HG03103 (cell line): ENCODE measurements around the gene PLEKHG5.

Experiments
- ATAC-seq: cut with Tn5 transposase; IDR thresholded peaks from one replicate; pipeline ENCODE4 v1.9.1; 2021; ENCODE audit warnings: low read depth; ENCODE audit not compliant: unreplicated experiment

The PLEKHG5 gene, protein sequence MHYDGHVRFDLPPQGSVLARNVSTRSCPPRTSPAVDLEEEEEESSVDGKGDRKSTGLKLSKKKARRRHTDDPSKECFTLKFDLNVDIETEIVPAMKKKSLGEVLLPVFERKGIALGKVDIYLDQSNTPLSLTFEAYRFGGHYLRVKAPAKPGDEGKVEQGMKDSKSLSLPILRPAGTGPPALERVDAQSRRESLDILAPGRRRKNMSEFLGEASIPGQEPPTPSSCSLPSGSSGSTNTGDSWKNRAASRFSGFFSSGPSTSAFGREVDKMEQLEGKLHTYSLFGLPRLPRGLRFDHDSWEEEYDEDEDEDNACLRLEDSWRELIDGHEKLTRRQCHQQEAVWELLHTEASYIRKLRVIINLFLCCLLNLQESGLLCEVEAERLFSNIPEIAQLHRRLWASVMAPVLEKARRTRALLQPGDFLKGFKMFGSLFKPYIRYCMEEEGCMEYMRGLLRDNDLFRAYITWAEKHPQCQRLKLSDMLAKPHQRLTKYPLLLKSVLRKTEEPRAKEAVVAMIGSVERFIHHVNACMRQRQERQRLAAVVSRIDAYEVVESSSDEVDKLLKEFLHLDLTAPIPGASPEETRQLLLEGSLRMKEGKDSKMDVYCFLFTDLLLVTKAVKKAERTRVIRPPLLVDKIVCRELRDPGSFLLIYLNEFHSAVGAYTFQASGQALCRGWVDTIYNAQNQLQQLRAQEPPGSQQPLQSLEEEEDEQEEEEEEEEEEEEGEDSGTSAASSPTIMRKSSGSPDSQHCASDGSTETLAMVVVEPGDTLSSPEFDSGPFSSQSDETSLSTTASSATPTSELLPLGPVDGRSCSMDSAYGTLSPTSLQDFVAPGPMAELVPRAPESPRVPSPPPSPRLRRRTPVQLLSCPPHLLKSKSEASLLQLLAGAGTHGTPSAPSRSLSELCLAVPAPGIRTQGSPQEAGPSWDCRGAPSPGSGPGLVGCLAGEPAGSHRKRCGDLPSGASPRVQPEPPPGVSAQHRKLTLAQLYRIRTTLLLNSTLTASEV

DNA sequence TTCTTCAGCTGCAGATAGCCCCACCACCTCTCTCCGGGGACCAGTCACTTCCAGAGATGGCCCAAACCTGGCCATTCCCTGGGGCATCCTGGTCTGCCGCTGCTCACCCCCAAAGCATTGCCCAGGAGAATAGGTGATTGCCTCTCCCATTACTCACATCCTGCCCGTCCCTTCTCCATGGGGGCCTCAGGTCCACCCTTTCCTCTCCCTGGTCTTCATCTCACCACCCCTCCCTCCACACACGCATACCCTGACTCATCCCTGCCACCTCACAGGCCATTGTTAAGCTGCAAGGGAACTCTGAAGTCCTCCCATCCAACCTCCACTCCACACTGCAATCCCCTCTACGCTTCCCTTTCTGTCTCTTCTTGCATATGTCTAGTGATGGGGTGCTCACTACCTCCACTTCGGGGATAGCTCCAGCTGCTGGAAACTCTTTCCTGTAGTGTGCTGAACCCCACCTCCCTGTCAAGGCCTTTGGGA lies at the start of gene PLEKHG5:
Gene PLEKHG5, minus strand, starts transcription at position 188 of the 483 bp plus-strand sequence. CDS start 14,096 bp downstream, outside the sequence.
- no peak for ATAC-seq

DNA sequence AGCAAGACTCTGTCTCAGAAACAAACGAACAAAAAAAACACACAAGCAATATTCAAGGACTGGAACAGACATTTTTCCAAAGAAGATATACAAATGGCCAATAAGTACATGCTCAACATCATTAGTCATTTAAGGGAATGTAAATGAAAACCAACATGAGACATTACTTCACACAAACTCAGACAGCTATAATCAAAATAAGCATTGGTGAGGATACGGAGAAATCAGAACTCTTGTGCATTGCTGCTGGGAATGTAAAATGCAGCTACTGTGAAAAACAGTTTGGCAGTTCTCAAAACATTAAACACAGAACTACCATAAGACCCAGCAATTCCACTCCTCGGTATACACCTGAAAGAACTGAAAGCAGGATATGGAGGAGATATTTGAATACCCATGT lies 47.5 kb upstream of the PLEKHG5 start:
- ATAC-seq: no peak

- no peak for ATAC-seq
Measured at GRCh38 chr1:6536291-6536690, 44.8 kb upstream of the PLEKHG5 start.

DNA sequence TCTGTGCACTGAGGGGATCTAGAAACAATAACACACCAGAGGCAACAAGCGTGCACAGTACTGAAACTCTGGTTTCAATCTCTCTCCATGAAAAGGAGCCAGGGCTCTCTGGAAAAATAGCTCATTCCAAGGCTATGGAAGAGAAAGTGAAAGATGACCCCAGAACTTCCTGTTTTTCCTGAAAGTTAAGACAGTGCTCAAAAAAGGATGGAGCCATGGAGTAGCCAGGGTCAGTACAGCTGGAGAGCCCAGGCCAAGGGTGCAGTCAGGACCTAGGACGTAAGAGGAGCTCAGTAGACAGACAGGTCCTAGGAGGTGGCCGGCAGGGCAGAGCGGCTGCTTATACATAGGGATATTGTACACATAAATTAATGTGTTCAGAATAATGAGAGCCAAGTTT lies 43.7 kb upstream of the PLEKHG5 start:
- ATAC-seq: no peak

DNA sequence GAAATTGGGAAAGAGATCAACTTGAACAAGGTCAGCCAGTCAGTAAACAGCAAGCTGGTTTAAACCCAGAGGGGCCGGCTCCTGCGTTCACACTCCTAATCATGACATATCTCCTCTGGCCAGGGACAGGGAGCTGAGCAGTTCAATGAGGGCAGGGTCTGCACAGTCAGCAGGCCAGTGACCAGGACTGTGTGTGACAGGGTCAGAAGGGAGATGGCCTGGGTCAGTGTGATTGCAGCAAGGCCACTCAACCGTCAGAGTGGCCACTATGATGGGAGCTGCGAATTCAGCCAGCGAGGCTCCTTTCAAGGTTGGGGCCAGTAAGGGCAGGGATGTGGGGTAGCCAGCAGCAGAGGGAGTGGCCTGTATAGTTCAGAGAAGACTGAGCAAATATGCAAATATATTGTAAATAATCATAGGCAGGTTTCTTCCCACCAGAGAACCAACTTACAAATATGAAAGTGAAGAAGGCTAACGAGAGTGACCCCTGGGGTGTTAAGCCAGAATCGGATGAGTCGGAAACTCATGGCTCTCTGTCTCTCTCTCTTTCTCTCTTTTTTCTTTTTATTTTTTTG lies 42.9 kb upstream of the PLEKHG5 start:
- no peak for ATAC-seq

- no peak for ATAC-seq
Measured at GRCh38 chr1:6531996-6532395, 40.5 kb upstream of the PLEKHG5 start.

DNA sequence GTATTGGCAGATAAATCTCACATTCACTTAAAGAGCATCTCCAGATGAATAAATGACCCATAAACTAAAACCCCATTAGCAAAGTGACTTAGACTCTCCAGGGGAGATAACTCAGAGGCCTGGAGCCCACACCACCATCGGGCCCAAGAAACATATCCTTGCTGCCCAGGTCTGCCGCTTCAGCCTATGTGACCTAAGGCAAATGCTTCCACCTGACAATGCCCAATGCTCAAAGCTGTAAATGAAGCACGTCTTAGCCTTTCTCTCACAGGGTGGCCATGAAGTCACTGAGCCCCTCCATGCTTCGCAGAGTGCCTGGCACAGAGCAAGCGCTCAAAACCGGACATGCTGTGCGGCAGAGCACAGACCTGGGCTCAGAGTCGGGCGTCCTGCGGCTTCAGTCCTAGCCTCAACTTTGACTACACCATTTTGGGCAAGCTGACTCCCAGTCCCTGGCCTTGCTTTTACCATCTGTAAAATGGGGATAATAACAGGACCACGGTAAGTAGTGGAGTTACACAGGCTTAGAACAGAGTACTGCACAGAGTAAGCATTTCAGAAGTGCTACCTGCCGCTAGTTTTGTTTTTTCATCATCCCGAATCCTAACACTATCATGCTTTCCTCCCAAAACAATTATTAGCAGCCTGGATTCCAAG lies 39.2 kb upstream of the PLEKHG5 start:
- no peak for ATAC-seq

- no peak for ATAC-seq
Measured at GRCh38 chr1:6528492-6528891, 37.0 kb upstream of the PLEKHG5 start.

DNA sequence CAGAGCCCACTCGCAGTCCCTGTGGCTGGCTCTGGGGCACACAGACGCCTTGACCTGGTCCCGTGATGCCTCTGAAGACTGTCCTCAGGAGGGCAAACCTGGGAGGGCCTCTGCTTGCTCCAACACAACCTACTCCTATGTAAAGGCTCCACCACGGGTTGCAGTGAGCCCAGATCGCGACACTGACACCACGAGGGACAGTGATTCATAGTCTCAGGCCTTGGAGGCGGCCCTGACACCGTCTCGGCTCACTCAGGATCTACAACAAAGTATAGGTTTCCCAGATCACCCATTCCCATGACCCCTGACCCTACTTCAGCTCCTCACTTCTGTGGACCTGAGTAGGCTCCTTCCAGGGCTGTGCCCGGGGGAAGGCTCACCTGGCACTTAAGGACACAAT lies 34.8 kb upstream of the PLEKHG5 start:
- no peak for ATAC-seq

DNA sequence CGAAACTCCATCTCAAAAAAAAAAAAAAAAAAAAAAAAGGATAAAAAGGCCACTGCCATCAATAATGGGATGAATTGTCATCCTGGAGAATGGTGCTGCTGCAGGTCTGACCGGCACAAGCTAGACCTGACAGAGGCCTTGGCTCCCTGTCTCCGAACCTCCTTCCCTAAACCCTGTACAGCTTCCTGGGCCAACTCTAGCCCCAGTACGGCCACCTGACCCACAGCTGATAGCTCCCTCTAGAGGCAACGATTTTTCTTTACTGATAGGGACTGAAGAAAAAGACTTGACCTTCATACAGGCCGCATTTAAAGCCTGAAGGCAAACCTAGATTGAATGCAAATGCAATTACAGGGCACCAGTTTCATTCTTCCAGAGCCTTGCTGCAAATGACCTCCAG lies 32.1 kb upstream of the PLEKHG5 start:
- ATAC-seq: no peak

- no peak for ATAC-seq
Measured at GRCh38 chr1:6521536-6521935, 30.1 kb upstream of the PLEKHG5 start.

- no peak for ATAC-seq
Measured at GRCh38 chr1:6519935-6520671, 28.6 kb upstream of the PLEKHG5 start.

DNA sequence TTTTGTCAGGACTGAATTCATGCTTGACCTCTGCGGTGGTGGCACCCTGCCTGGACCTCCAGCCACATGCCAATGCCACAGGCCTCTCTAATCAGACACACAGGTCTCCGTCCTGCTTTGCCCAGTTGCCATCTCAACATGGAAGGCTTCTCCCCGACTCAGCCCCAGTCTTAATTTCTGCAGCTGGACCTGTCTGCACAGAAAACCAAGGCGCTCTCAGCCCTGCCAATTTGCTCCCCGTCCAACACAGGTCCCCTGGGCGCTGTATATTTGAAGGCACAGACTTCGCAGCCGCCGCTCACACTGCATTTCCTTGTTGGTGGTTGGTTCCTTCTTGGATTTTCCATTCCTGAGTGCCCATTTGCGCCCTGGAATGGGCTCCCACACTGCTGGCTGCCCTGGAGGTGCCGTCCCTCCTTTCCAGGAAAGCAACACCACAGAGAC lies 28.0 kb upstream of the PLEKHG5 start:
- ATAC-seq: no peak

DNA sequence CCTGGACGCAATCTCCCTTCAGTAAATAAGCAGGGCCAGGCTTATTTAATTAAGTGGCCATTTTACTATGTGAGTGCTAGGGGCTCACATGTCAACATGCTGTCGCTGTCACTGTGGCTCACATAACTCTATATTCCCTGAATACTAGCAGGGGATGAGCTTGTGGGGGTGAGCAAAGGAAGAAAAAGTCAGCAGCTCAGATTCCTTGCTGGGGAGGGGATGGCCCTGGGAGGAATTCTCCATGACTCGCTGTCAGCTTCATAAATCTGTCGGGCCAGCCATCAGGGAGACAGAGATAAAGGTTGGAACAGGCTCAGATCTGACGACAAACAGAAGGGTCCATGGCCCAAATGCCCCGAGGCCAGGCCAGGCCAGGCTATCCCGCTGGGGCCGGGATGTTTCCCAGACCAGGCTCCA lies 26.0 kb upstream of the PLEKHG5 start:
- no peak for ATAC-seq

DNA sequence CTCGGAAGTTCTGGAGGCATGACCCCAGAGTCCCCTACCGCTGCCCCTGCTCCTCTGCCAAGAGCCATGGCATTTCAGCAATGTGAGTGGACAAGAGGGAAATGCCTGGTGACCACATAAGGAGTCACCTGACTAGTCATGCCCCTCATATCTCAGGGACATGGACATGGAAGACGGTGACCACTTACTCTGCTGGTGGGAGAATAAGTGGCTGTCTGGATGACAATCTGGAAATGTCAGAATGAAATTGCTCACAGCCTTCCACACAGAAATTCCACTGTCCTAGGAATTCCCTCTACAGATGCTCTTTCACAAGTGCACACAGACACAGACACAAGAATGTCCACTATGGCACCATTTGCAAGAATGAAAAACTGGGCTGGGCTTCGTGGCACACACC lies 24.3 kb upstream of the PLEKHG5 start:
- ATAC-seq: no peak

DNA sequence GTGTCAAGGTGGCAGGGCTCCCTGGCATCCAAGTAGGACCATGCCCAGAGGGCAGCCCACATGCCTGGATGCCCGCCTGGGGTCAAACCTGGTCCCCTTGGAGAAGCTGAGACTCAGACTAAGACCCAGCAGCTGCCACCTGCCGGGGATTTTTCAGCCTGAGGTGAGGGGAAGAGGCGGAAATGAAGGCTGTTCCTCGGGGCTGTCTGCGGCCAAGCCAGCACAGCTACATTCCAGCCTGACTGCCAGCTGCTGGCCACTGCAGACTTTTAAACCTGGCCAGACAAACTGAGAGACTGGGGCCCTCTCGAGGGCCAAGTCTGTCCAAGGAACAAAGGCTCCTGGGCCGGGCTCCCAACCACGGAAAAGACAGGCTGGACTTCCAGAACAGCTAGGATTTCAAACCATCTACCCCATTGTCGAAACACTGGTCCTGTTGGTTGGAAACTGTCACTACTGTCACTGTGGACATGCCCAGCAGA lies 21.9 kb upstream of the PLEKHG5 start:
- no peak for ATAC-seq

DNA sequence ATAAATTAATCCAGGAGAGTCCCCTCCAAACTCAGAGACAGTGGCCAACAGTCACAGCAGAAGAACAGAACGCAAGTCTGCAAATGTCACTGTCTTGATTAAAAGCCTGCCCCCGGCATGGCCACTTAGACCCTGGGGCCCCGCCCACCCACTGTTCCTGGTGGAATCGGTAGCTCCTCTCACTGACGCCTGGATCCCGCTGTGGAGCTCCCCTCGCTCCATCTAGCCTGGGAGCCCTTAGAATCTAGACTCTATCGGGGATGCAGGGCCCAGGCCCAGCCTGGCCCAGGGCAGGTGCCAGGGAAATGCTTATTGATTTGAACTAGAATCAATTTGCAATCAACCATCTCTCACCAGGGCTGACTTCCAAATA lies 21.4 kb upstream of the PLEKHG5 start:
- ATAC-seq: no peak

DNA sequence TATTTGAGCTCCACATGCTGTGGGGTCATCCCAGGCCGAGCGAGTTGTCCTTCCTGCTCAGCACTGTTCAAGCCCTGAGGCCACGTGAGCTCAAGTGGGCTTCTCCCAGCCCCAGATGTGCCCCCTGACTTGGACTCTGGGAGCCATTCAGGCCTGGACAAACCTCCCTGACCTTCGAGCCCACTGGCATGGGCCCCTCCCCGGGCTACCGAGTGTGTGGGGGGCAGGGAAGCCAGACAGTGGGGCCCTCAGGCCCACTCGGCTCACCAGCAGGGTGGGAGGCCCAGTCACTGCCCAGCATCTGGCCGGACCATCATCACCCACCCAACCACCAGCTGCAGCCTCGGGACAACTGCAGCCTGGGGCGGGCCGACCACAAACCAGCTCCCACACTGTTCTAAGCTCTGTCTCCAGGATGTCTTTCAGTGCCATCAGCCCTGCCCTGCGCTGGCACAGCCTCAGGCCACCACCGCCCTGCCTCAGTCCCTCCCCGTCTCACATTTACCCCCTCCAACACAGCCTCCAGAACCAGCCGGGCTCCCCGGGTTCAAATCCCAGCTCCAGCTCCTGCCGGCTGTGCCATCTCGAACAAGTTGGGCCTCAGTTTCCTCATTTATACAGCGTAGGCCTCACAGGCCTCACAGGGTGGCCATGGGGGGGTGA lies 20.9 kb upstream of the PLEKHG5 start:
- no peak for ATAC-seq
